GM12892 (cell line): ENCODE results near the gene SCAMP4.

Source experiments
- DNase-seq: peaks from one replicate; pipeline ENCODE4 v3.0.0; 2011; ENCODE audit not compliant: insufficient read length
- FAIRE-seq: peaks from 2 replicates; lab custom pipeline; 2011; peaks lifted over from hg19 to GRCh38; lab: Jason Lieb, UNC
- POLR2A ChIP-seq: IDR thresholded peaks from 2 replicates; pipeline ENCODE4 v1.6.1; 2011; ENCODE audit warnings: low read depth, low read length, control low read depth
- POLR2AphosphoS5 ChIP-seq: IDR thresholded peaks from 2 replicates; pipeline ENCODE4 v1.6.1; 2011; ENCODE audit warnings: low read depth, low read length, control low read depth
- TAF1 ChIP-seq: IDR thresholded peaks from 2 replicates; pipeline ENCODE4 v1.6.1; 2011; ENCODE audit warnings: low read depth, mild to moderate bottlenecking, control low read depth, low read length, borderline replicate concordance

SCAMP4 gene

DNA sequence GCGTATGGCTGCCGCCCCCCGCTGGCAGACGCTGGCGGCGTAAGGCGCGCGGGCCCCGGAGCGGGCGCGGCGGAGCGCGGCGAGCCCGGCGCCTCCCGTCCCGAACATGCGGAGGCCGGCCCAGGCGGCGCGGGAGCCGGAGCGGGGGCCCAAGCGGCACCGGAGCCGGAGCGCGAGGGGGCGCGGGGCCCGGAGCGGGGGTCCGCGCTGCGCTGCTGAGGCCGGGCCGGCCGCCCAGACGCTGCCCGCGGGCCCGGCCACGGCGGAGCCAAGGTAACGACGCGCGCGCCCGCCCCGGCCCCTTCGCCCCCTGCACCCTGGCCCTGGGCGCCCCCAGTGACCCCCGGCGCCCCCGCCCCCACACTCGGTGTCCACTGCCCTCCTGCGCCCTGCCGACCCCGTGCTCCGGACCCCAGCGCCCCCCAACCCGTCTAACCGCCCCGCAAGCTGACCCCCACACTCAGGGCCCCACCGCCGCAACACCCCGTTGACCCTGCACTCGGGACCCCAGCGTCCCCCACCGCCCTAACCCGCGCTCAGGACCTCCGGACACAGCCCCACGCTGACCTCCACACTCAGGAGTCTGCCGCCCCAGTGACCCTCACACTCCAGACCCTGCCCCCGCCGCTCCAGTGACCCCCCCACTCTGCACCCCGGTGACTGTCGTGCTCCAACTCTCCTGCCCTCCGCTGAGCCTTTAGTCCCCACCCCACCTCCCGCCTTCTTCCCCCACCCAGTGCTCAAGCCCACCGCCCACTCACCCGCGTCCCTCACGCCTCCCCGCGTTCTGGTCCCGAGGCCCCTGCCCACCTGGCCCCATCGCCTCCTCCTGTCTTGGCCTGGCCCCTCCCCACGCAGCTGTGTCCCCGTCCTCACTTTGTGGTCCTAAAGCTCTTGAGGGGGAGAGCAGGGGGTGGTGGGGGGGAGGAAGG lies 36.2 kb downstream of the SCAMP4 start, which contains the start of gene CSNK1G2:
CSNK1G2 (plus strand) TSS at position 27 of the 932 bp plus-strand sequence. CDS start 28,601 bp downstream, outside the sequence.
- FAIRE-seq (no peak), DNase-seq (no peak)
- TF ChIP-seq POLR2AphosphoS5: no peak

DNA sequence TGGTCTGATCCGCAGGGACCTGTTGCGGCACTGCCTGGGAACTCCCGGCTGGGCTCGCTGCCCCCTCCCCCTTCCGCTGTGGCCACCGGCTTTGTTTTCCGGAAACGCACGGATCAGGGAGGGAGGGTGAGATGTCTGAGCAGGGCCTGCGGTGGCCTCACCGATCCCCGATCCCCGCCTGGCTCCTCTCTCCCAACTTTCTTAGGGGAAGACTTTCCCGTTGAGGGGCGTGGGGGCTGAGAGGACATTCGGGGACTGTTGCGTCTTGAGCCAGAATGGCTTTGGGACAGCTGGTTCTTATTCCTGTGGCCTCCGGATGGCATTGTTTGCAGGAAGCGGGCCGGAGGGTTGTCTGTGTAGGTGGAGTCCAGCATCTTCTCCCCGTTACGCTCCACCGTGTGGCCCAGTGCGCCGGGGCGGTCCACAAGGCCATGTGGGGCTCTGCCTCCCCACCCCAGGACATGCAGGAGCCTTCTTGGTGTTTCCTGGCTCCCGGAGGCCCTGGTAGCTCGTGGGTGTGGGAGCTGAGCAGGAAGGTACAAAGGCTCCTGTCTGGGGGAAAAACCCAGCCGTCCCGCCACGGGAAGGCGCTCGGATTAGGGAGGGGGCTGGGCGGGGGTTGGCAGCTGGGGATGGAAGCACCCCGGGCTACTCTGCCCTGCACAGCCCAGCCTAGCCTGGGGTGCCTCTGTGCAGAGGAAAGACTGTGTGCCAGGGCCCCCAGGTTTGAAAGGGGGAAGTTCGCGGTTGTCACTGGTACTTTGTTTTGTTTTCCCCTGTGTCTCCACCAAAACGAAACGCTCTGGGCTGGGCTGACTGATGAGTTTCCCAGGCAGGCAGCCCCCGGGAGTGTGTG lies 37.1 kb downstream of the SCAMP4 start:
- FAIRE-seq (peak; percentile 99), DNase-seq (peak; percentile 75)
- TF ChIP-seq POLR2AphosphoS5 (no peak), POLR2A (no peak; the same call in 1 of the 2 replicates), TAF1 (no peak)

DNA sequence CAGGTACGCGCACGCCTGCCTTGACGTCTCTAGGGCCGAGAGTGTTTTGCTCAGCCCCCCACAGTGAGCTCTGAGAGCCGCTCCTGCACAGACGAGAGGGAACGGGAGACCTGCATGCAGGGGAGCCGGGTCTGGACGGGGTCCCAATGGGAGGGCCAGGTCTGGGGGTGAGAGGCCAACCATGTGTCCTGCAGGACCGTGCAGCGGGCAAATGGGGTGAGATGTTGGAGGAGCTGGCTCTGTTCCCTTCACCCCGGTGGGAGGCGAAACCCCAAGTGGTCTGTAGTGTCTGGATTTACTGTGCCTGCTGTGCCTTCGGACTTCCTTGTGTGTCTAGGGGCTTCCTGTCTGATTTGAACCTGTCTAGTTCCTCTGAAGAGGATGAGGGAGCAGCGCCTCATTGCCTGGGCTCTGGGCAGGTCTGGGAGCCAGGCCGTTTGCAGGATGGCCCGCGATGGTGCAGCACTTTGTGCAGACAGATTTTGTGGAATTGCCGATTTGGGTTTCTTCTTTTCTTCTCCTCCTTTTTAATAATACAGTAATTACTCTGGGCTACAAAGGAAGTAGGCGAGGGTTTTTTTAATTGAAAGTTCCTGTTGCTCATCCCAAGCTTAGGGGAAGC lies 37.8 kb downstream of the SCAMP4 start:
- FAIRE-seq (peak; percentile 91), DNase-seq (no peak)
- TF ChIP-seq POLR2A: no peak
- TF ChIP-seq TAF1: no peak
- no peak for TF ChIP-seq POLR2AphosphoS5

DNA sequence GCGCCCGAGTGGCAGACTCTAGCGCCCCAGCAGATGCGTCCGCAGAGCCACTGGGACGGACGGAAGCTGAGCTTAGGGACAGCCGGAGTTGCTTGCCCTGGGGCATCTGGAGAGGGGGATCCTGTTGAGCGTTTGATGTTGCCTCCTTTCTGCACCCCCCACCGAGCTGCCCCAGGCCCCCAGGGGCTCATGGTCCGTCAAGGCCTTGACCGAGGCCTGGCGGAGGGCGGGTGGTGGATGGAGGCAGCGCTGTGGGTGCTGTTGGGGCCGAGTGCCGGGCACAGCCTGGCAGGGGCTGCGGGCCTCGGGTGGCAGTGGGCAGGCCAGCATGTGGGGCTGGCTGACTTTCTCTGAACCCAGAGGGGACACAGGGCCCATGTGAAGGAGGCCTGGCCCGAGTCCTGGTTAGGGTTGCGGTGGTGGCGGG lies 38.5 kb downstream of the SCAMP4 start:
- DNase-seq (no peak), FAIRE-seq (no peak)
- TF ChIP-seq TAF1: no peak
- no peak for TF ChIP-seq POLR2AphosphoS5
- TF ChIP-seq POLR2A: no peak

DNA sequence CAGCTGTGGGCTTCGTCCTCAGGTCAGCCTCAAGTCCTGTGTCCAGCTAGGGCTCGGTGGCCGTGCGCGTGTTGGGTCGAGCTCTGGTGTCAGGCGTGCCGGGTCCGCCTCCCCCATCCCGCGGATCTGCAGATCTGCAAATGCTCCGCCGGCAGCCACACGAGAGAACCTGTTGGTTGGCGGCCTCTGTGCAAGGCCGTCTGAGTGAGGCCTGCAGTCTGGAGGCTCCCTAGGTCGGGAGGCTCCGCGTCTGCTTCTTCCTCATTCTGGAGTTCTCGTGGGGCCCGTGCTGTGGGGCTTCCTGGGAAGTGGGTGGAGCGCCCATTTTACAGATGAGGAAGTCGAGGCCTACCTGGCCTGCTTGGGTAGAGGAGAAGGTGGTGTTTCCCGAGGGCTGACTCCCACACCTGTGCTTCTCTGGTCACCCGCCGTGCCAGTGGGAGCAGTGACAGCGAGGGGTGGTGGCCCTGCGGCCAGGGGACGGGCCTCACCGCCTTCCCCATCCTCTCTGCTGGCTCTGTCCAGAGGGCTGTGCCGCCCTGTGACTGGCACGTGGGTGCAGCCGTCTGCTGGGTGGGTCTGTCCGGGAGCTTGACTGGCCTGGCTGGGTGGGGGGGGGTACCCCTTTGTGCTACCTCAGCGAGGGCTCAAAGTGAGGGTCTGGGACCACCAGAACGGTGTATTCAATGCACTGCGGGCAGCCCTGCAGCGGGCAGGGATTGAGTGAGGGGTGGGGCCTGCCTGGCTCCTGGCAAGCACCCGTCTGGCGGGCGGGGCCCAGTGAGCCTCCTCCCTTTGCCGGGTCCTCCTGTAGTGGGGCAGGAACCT lies 39.1 kb downstream of the SCAMP4 start:
- TF ChIP-seq TAF1 (no peak), POLR2A (no peak), POLR2AphosphoS5 (no peak)
- DNase-seq (no peak), FAIRE-seq (no peak)

DNA sequence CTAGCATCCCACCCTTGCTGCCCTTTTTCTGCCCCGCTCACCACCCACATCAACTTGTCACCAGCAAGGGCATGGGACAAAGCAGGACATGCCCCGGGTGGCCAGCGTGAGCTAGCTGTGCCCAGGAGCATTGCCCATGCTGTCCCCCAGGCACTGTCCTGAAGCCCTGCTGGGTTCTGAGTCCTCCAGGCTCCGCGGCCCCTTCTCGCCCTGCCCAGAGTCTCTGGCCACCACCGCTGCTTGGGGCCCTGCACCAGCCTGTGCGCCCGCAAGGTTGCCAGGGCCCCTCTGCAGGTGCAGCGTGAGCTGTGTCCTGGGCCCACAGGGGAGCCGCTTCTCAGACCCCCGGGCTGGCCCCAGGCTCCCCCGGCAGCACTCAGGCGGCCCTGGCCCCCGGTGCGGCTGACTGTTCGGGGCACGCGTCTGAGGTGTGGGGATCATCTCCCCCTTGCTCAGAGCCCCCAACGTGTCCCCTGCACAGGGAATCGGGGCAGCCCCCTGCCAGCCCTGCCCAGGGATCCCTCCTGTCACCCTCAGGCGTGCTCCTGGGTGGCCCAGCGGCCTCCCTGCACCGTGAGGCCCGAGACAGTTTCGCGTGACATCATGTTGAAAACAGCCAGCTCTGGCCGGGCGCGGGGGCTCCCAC lies 39.8 kb downstream of the SCAMP4 start:
- DNase-seq (no peak), FAIRE-seq (no peak)
- no peak for TF ChIP-seq TAF1
- TF ChIP-seq POLR2A: no peak
- TF ChIP-seq POLR2AphosphoS5: no peak

DNA sequence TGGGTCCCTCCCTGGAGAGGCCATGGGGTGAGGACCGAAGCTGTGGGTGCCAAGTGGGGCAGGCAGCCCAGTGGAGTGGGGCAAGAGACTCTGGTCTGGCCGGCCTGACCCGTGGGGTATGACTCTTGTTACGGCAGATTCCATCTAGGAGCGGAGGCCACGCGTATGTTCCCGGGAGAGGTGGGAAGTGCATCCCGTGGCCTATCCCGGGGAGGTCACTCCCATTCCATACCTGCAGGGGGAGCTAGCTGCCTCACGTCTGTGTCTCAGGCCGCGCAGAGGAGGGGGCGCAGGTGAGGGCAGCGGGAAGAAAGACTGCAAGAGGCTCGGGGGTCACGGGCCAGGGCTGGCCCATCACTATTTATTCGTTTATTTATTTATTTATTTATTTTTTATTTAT lies 40.7 kb downstream of the SCAMP4 start:
- TF ChIP-seq POLR2A: no peak
- no peak for TF ChIP-seq POLR2AphosphoS5
- TF ChIP-seq TAF1: no peak
- FAIRE-seq (no peak), DNase-seq (no peak)

DNA sequence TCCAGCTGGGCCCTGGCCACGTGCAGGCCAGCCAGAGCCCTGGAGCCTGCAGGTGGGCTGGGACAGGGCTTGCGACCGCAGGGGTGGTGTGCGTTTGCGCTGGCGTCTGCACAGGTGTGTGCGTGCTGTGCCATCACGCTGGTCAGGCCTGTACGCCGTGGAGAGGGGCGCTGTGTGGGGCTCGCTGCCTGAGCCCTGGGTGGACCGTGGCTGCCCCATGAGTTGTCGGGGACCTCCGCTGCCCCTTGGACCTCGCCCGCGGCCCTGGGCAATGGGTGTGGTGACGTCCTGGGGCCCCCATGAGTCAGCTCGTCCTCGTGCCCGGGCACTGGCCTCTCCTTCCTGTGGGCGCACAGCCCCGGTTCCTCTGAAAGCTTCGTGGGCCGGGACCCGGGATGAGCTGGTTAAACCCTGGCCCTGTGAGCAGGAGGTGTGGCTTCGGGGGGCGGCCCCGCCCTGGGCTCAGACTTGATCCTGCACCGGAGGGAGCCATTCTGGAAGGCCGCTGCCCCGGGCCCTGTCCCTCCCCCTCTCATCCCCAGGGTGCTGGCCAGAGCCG lies 42.5 kb downstream of the SCAMP4 start:
- DNase-seq (no peak), FAIRE-seq (no peak)
- TF ChIP-seq POLR2AphosphoS5 (no peak), TAF1 (no peak), POLR2A (no peak)

DNA sequence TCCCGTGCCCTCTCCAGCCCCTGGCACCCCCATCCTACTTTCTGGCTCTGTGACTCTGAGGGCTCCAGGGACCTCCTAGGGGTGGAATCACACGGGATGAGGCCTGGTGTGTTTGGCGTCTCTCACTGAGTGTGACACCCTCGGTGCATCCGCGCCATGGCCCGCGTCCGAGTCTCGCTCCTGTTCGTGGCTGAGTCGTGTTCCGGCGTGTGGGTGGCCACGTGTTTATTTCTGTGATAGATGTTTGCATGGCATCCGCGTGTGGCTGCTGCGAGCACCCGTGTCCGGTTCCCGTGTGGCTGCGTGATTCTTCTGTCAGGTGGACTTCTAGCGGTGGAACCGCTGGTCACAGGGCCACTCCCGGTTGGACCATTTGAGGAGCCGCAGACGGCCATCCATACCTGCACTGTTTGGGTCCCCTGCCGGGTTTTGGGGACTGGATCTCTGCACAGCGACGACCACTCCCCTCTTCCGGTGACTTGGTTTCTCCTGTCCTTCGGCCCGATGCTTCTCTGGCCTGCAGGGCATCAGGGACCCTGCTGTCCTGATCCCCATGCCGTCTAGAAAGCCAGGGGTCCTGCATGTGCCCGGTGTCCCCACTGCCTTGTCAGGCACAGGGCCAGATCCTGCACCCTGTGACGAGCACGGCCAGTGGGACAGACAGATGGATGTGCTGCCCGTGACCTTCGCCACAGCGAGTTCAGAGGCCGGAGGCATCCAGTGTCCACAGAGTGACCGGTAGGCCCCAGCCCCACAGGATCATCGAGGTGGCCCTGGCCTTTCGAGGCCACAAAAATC lies 44.3 kb downstream of the SCAMP4 start:
- DNase-seq: no peak
- TF ChIP-seq POLR2AphosphoS5 (no peak), POLR2A (no peak), TAF1 (no peak)
- no peak for FAIRE-seq

DNA sequence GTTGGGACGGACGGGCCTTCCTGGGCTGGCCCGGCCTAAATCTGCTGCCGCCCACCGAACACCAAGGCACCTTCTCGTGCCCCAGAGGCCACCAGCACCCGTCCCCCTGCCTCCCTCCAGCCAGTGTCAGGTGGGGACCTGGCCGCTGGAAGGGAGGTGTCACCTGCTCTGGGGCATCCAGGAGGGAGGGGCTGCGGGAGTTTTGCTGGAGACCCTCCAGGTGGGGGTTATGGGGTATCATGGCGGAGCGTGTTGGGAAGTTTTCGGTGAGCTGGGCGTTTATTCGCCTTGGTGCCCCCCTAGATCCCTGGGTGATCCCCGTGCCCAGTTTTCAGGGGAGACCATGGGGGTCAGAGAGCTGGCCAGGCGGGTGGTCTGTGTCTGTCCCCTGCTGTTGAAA lies 45.4 kb downstream of the SCAMP4 start:
- FAIRE-seq: no peak
- TF ChIP-seq POLR2AphosphoS5 (no peak), TAF1 (no peak), POLR2A (no peak)
- no peak for DNase-seq
